Right lobe of liver (tissue), 6 donors: Measurements from ENCODE around the gene GAGE12J. TPM values are rescaled to one million over a fixed set of nuclear protein-coding genes. Genes with fewer than 3 reads are reported as not detected.
"Not testable (repeated sequence)": the region's sequence is repeated elsewhere in the genome, so short reads cannot be mapped to it uniquely, and the experiment has no call there.

Experiments used
- ATAC-seq, 4 donors: fragments of 200-7000 bp; cut with Tn5 transposase; one replicate each; pipeline ENCODE4 v1.9.1; 2020; ENCODE audit warnings: mild to moderate bottlenecking in 4 of 4, moderate library complexity in 4 of 4
- DNase-seq, 3 donors: peaks; one replicate each; pipeline ENCODE4 v3.0.0-alpha.2; 2020
- H3K27ac ChIP-seq, 3 donors: fragments of 200-600 bp; one replicate each; pipeline ENCODE4 v1.8.0; 2022
- H3K27me3 ChIP-seq, 2 donors: fragments of 200-600 bp; one replicate each; pipeline ENCODE4 v1.8.0; 2022
- H3K36me3 ChIP-seq, 4 donors: fragments of 200-600 bp; sonication (generic) in 1 of 4; one replicate each; pipeline versions ENCODE4 v1.5.1 to v1.8.0; 2017 to 2022; ENCODE audit warnings: control low read depth in 1 of 4
- H3K4me1 ChIP-seq, 4 donors: fragments of 200-600 bp; sonication (generic) in 1 of 4; one replicate each; pipeline versions ENCODE4 v1.5.1 to v1.8.0; 2017 to 2022; ENCODE audit warnings: control low read depth in 1 of 4
- H3K4me3 ChIP-seq, 3 donors: fragments of 200-600 bp; one replicate each; pipeline ENCODE4 v1.8.0; 2022
- H3K9me3 ChIP-seq, 4 donors: fragments of 200-600 bp; sonication (generic) in 1 of 4; one replicate each; pipeline versions ENCODE4 v1.5.1 to v1.8.0; 2017 to 2022; ENCODE audit warnings: control low read depth in 1 of 4
- POLR2A ChIP-seq: fragments of 450-650 bp; IDR thresholded peaks from one replicate; pipeline ENCODE4 v1.6.1; 2017; ENCODE audit warnings: antibody characterized with exemption, mild to moderate bottlenecking
- WGBS: methylation state at CpG from one replicate; pipeline ENCODE4 v1.1.6; 2018; ENCODE audit warnings: low coverage, low lambda C conversion rate; ENCODE audit not compliant: insufficient coverage; ENCODE audit errors: missing lambda C conversion rate; 5-methylcytosine and 5-hydroxymethylcytosine counted together
- intact Hi-C, 2 donors: fragments of 100-400 bp; cut with DNase I; formaldehyde crosslinking; loops; one replicate each; pipeline versions ENCODE4 v1.11.2 to v1.14.1; 2022
- total RNA-seq, 6 experiments: library from RNA; depleted of rRNA in 2 of 6; stranded (reverse); fragments of >200 nt in 2 of 6; fragmentation: NEBNext Ultra II Directional in 3 of 6; extraction: Animal tissue kit (Norgen Biotek cat#: 25700) in 3 of 6; gene quantifications; one replicate each; pipeline versions ENCODE4 v1.1.0 to v1.2.4, GENCODE V29; 2016 to 2023
- TF ChIP-seq, protein P1 (sequence below), 4 donors: fragments of 200-600 bp in 3 of 4; fragments of 450-650 bp in 1 of 4; IDR thresholded peaks; one replicate each; pipeline versions ENCODE4 v1.5.1 to v1.8.0; 2016 to 2022; ENCODE audit warnings: antibody characterized with exemption in 4 of 4, mild to moderate bottlenecking in 2 of 4
- donor health status: DM: no; HTN: yes; CAD: no.
- donor health status: DM: no; HTN: no; CAD: no.
- donor health status: DM: no; HTN: no; CAD: no.
- donor health status: DM: no; HTN: yes; CAD: no.
- donor health status: DM: no; HTN: yes; CAD: no.

The GAGE12J gene
- total RNA-seq, 6 experiments from 2014 or later: not detected

DNA sequence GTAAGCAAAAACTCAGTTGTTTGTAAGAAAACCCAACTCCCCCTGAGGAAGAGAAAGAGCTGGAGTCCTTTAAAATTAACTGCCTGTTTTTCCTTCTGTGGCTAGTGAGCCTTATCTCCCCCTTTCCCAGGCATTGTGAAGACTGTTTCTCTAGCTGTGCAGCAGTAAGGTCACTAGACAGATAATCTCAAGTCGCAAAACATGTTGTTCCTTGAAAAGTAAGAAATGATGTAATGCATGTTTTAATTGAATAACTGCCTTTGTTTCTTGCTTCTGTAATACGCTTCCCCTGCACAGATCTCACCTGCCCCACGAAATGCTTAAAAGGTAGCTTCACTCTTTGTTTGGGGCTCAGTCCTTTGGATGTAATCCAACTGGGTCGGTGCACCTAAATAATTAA, 5.8 kb upstream of the GAGE12J start:
- no peaks in the 10 kb centered on the region for H3K36me3 ChIP-seq
- intact Hi-C loops: no loop called here
- DNase-seq (no peak), ATAC-seq (no peak)
- 66% methylated on average over 4 of the region's 4 CpGs for WGBS
- no peak overlapping the region for H3K4me3 ChIP-seq
- TF ChIP-seq, protein P1, sequence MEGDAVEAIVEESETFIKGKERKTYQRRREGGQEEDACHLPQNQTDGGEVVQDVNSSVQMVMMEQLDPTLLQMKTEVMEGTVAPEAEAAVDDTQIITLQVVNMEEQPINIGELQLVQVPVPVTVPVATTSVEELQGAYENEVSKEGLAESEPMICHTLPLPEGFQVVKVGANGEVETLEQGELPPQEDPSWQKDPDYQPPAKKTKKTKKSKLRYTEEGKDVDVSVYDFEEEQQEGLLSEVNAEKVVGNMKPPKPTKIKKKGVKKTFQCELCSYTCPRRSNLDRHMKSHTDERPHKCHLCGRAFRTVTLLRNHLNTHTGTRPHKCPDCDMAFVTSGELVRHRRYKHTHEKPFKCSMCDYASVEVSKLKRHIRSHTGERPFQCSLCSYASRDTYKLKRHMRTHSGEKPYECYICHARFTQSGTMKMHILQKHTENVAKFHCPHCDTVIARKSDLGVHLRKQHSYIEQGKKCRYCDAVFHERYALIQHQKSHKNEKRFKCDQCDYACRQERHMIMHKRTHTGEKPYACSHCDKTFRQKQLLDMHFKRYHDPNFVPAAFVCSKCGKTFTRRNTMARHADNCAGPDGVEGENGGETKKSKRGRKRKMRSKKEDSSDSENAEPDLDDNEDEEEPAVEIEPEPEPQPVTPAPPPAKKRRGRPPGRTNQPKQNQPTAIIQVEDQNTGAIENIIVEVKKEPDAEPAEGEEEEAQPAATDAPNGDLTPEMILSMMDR (IDR thresholded peaks at IDR 0.05): no peak
- TF ChIP-seq POLR2A: no peak
- H3K4me1 ChIP-seq: no peaks in the 10 kb centered on the region
- H3K9me3 ChIP-seq: no peaks in the 10 kb centered on the region
- H3K27me3 ChIP-seq: no peaks in the 10 kb centered on the region
- no peak overlapping the region for H3K27ac ChIP-seq

DNA sequence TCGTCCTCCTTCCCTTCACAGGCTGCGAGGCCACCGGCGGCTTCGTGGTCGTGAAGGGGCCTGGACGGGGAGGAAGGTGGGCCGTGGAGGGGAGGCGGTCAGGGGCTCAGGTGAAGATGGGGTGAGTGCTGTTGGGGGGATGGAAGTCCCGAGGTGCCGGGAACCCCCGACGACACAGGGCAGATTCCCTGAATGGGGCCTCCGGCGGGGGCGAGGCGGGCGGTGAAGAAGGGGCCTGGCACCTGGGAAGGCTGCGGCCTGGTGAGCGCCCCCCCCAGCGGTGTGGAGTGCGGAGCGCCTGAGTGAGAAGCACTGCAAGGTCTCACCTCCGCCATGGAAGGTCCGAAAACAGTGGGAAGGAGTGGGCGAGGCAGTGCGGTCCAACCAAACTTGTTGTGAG, 429 bp downstream of the GAGE12J start:
- ATAC-seq, DNase-seq: not testable (repeated sequence)
- no CpG with 5 or more reads among the region's 27 CpGs for WGBS

GRCh38 chrX:49323735-49324134, 1.9 kb downstream of the GAGE12J start:
- H3K27ac ChIP-seq, intact Hi-C loops, H3K36me3 ChIP-seq, H3K4me3 ChIP-seq, H3K4me1 ChIP-seq, H3K27me3 ChIP-seq, DNase-seq, ATAC-seq, H3K9me3 ChIP-seq: not testable (repeated sequence)
- WGBS: 38% methylated on average over 4 of the region's 7 CpGs

More for the DNA sequence above, 429 bp downstream of the GAGE12J start:
- intact Hi-C loops, H3K9me3 ChIP-seq, H3K4me1 ChIP-seq, H3K27me3 ChIP-seq, H3K4me3 ChIP-seq, H3K36me3 ChIP-seq, H3K27ac ChIP-seq: not testable (repeated sequence)

- intact Hi-C loops, ATAC-seq, H3K36me3 ChIP-seq, H3K4me1 ChIP-seq, H3K4me3 ChIP-seq, DNase-seq, H3K9me3 ChIP-seq, H3K27me3 ChIP-seq, H3K27ac ChIP-seq: not testable (repeated sequence)
- WGBS: 66% methylated on average over 5 of the region's 11 CpGs
Observed at GRCh38 chrX:49330421-49330820, 8.6 kb downstream of the GAGE12J start.

DNA sequence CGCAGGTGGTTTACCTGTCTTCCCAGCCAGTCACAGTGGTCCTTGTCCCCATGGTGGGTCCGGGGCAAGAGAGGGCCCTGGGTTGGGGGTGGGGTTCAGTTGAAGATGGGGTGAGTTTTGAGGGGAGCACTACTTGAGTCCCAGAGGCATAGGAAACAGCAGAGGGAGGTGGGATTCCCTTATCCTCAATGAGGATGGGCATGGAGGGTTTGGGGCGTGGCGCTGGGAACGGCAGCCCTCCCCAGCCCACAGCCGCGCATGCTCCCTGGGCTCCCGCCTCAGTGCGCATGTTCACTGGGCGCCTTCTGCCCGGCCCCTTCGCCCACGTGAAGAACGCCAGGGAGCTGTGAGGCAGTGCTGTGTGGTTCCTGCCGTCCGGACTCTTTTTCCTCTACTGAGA, 9.4 kb downstream of the GAGE12J start, which contains the start of gene GAGE13:
GAGE13 (plus strand) TSS at position 301 of the 400 bp plus-strand sequence. CDS start 1,156 bp downstream, outside the sequence.
- H3K4me3 ChIP-seq, H3K27me3 ChIP-seq, H3K4me1 ChIP-seq, intact Hi-C loops, H3K27ac ChIP-seq, H3K36me3 ChIP-seq, DNase-seq, H3K9me3 ChIP-seq, ATAC-seq: not testable (repeated sequence)
- WGBS: no CpG with 5 or more reads among the region's 16 CpGs

- H3K36me3 ChIP-seq, H3K4me1 ChIP-seq, H3K27ac ChIP-seq, intact Hi-C loops, H3K27me3 ChIP-seq, H3K9me3 ChIP-seq, ATAC-seq, H3K4me3 ChIP-seq: not testable (repeated sequence)
- DNase-seq: peak in 2 of 3 donors; percentile 51 to 66
- no CpG with 5 or more reads among the region's 26 CpGs for WGBS
Observed at GRCh38 chrX:49331841-49332240, 10.0 kb downstream of the GAGE12J start.

- H3K36me3 ChIP-seq, H3K27me3 ChIP-seq, H3K9me3 ChIP-seq, ATAC-seq, H3K27ac ChIP-seq, H3K4me3 ChIP-seq, H3K4me1 ChIP-seq, intact Hi-C loops: not testable (repeated sequence)
- peak in 1 of 3 donors; percentile 42 for DNase-seq
- 84% methylated on average over 18 of the region's 24 CpGs for WGBS
Observed at GRCh38 chrX:49341449-49341848, 19.6 kb downstream of the GAGE12J start.

- H3K27me3 ChIP-seq, H3K4me3 ChIP-seq, H3K27ac ChIP-seq, intact Hi-C loops, H3K9me3 ChIP-seq, DNase-seq, H3K4me1 ChIP-seq, H3K36me3 ChIP-seq, ATAC-seq: not testable (repeated sequence)
- 66% methylated on average over 14 of the region's 15 CpGs for WGBS
Observed at GRCh38 chrX:49344496-49345175, 22.8 kb downstream of the GAGE12J start.

GRCh38 chrX:49345402-49345801, 23.6 kb downstream of the GAGE12J start:
- H3K36me3 ChIP-seq, H3K27ac ChIP-seq, H3K4me3 ChIP-seq, H3K4me1 ChIP-seq, intact Hi-C loops, H3K27me3 ChIP-seq, H3K9me3 ChIP-seq, DNase-seq, ATAC-seq: not testable (repeated sequence)
- 55% methylated on average over 9 of the region's 10 CpGs for WGBS

DNA sequence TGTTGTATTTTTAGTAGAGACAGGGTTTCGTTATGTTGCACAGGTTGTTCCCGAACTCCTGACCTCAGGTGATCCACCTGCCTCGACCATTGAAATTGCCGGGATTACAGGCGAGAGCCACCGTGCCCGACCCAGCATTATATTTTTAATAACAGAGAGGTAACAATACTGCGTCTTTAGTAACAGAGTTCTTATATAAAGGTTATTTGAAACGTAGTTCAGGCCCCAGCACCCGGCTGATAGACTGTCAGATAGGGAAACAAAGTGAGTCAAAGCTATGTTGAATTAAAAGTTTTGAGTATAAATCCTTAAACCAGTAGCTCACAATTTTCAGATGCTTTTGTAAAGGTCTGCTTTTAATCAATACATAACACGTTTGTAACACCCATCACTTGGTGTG, 24.3 kb downstream of the GAGE12J start:
- WGBS: 72% methylated on average over 11 of the region's 11 CpGs
- DNase-seq, H3K27me3 ChIP-seq: not testable (repeated sequence)

More for the DNA sequence above, 24.3 kb downstream of the GAGE12J start:
- ATAC-seq, H3K4me3 ChIP-seq, intact Hi-C loops, H3K4me1 ChIP-seq, H3K9me3 ChIP-seq, H3K36me3 ChIP-seq, H3K27ac ChIP-seq: not testable (repeated sequence)
